Measurements from ENCODE around the gene RPS6KA1. TPM values are rescaled to one million over a fixed set of nuclear protein-coding genes. Genes with fewer than 3 reads are reported as not detected.

The RPS6KA1 gene
- total RNA-seq, 4 donors from 2014 or later, result 153 to 202 (median 174) TPM

DNA sequence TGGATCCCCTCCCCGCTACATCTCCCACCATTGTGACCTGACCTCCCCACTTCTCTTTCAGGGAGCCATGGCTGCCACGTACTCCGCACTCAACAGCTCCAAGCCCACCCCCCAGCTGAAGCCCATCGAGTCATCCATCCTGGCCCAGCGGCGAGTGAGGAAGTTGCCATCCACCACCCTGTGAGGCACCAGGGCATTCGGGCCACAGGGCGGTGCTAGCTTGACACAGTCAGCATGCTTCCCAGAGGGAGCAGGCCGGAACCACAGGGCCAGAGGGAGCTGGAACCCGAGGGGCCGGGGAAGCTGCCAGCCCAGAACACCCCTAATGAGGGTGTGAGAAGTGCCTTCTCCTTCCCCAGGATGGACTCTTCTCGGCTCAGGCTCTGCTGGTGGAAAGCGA, 44.5 kb downstream of the RPS6KA1 start:
- 88% methylated on average over 11 of the region's 13 CpGs; no CpG with 5 or more reads in 1 of the 2 donors for WGBS, 2 donors (ENCODE audit: low coverage in 1 of 2)
- in situ Hi-C loops (cut with MboI; ENCODE audit: low pct_ligation_motif_present in 1 of 4, low pct_unique_long_range_greater_than_20kb in 1 of 4, low sequenced_read_pairs in 3 of 4), result no loop called here
- DNase-seq, result no peak
- Histone ChIP-seq H3K36me3 (peaks cover 0 to 29% (median 3%) of the 10 kb centered on the region in 4 donors), H3K9me3 (no peaks in the 10 kb centered on the region), H3K27ac (no peak overlapping the region), H3K4me1 (no peaks in the 10 kb centered on the region), H3K27me3 (no peaks in the 10 kb centered on the region), H3K4me3 (no peak overlapping the region)
- TF ChIP-seq, protein P1, sequence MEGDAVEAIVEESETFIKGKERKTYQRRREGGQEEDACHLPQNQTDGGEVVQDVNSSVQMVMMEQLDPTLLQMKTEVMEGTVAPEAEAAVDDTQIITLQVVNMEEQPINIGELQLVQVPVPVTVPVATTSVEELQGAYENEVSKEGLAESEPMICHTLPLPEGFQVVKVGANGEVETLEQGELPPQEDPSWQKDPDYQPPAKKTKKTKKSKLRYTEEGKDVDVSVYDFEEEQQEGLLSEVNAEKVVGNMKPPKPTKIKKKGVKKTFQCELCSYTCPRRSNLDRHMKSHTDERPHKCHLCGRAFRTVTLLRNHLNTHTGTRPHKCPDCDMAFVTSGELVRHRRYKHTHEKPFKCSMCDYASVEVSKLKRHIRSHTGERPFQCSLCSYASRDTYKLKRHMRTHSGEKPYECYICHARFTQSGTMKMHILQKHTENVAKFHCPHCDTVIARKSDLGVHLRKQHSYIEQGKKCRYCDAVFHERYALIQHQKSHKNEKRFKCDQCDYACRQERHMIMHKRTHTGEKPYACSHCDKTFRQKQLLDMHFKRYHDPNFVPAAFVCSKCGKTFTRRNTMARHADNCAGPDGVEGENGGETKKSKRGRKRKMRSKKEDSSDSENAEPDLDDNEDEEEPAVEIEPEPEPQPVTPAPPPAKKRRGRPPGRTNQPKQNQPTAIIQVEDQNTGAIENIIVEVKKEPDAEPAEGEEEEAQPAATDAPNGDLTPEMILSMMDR (IDR thresholded peaks at IDR 0.05), result no peak
- no peak for TF ChIP-seq POLR2A (IDR thresholded peaks at IDR 0.05)
- intact Hi-C loops (cut with DNase I; ENCODE audit: low total_unique reads), result no loop called here

DNA sequence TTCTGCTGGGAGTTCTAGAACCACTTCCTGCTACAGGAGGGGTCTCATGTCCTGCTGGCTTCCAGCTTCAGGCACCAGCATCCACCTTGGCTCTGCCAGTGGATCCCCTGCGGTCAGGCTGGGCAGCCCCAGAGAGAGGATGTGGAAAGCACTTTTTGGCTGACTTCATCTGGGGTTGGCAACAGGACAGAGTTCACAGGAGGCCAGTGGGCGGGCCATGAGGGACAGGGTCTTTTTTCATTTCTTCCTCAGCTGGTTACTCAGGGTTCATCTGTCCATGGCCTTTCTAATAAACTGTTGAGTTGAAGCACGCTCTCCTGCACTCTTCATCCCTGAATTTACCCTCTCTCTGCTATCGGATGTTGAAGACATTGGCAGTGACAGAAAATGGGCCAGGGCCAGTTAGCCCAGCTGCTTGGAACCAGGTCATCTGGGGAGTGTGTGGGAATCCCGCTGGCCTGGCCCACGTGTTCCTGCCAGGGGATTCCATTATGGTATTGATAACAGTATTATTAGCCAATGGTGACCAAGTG, 45.2 kb downstream of the RPS6KA1 start:
- no peak overlapping the region for H3K27ac ChIP-seq

DNA sequence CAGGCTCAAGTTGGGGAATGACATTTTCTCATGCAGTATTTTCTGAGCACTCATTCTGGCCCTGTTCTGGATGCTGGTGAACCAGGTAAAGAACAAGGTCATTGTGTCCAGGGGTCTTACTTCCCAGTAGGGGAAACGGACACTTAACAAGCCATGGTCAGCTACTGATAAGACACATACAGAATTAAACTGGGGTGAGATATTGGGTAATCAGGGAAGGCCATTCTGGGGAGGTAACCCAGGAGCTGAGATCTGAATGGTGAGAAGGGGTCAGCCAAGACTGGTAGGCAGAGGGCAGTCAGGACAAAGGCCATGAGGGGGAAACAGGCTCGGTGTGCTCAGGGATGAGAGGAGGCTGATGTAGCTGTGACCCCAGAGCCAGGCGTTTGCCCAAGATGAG, 45.8 kb downstream of the RPS6KA1 start:
- H3K27me3 ChIP-seq, result no peaks in the 10 kb centered on the region
- in situ Hi-C loops (cut with MboI; ENCODE audit: low pct_ligation_motif_present in 1 of 4, low pct_unique_long_range_greater_than_20kb in 1 of 4, low sequenced_read_pairs in 3 of 4), result loop anchor here in 1 of 4 donors (25.0 kb wide), 1 partner anchor 312 kb away; the partner anchor contains the start of gene GPN2
- no peak for TF ChIP-seq POLR2A (IDR thresholded peaks at IDR 0.05)
- no peak for TF ChIP-seq POLR2AphosphoS5 (IDR thresholded peaks at IDR 0.05)
- no peak for TF ChIP-seq EP300 (IDR thresholded peaks at IDR 0.05; ENCODE audit: low read depth)
- TF ChIP-seq, protein P1 (IDR thresholded peaks at IDR 0.05), result no peak
- H3K4me1 ChIP-seq, result no peaks in the 10 kb centered on the region
- H3K27ac ChIP-seq, result no peak overlapping the region
- 75 to 84% methylated on average over 1 to 3 of the region's 3 CpGs for WGBS, 2 donors (ENCODE audit: low coverage in 1 of 2)
- peaks cover 0 to 29% (median 3%) of the 10 kb centered on the region in 4 donors for H3K36me3 ChIP-seq
- no peaks in the 10 kb centered on the region for H3K9me3 ChIP-seq
- no peak overlapping the region for H3K4me3 ChIP-seq
- intact Hi-C loops (cut with DNase I; ENCODE audit: low total_unique reads), result no loop called here
- DNase-seq, result no peak

More for the DNA sequence above, 45.2 kb downstream of the RPS6KA1 start:
- in situ Hi-C loops (cut with MboI; ENCODE audit: low pct_ligation_motif_present in 1 of 4, low pct_unique_long_range_greater_than_20kb in 1 of 4, low sequenced_read_pairs in 3 of 4), result loop anchor here in 1 of 4 donors (25.0 kb wide), 1 partner anchor 313 kb away; the partner anchor contains the start of gene GPN2
- intact Hi-C loops (cut with DNase I; ENCODE audit: low total_unique reads), result no loop called here
- Histone ChIP-seq H3K36me3 (peaks cover 0 to 29% (median 3%) of the 10 kb centered on the region in 4 donors), H3K27me3 (no peaks in the 10 kb centered on the region), H3K9me3 (no peaks in the 10 kb centered on the region), H3K4me1 (no peaks in the 10 kb centered on the region), H3K4me3 (no peak overlapping the region)
- 70% methylated on average over 6 of the region's 6 CpGs; no CpG with 5 or more reads in 1 of the 2 donors for WGBS, 2 donors (ENCODE audit: low coverage in 1 of 2)
- TF ChIP-seq EP300 (IDR thresholded peaks at IDR 0.05; ENCODE audit: low read depth), result no peak
- TF ChIP-seq, protein P1 (IDR thresholded peaks at IDR 0.05), result no peak
- TF ChIP-seq POLR2AphosphoS5 (IDR thresholded peaks at IDR 0.05), result no peak
- no peak for TF ChIP-seq POLR2A (IDR thresholded peaks at IDR 0.05)
- no peak for DNase-seq

DNA sequence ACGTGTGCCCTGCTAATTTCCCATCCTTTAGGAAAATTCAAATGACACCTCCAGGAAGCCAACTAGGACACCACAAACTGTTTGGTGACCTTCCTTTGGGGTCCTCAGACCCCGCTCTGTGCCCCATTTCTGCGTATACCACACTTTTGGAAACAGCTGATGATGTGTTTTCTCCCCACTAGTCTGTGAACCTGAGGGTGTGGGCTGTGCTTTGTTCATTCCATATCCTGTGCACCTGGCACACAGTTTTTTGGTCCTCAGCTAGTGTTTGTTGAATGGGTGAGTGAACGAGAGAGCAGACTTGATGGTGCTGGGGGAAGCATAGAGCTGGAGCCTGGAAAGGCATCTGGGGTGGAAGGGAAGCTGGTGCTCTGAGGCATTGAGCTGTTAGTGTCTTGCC, 48.6 kb downstream of the RPS6KA1 start:
- in situ Hi-C loops (cut with MboI; ENCODE audit: low pct_ligation_motif_present in 1 of 4, low pct_unique_long_range_greater_than_20kb in 1 of 4, low sequenced_read_pairs in 3 of 4), result loop anchor here in 1 of 4 donors (25.0 kb wide), 1 partner anchor 309 kb away; the partner anchor contains the start of gene GPN2

More for the DNA sequence above, 48.6 kb downstream of the RPS6KA1 start:
- WGBS, 2 donors (ENCODE audit: low coverage in 1 of 2), result 0 to 59% methylated on average over 1 to 4 of the region's 4 CpGs
- Histone ChIP-seq H3K4me1 (peaks cover 0 to 4% (median 0%) of the 10 kb centered on the region in 4 donors), H3K4me3 (no peak overlapping the region), H3K36me3 (peaks cover 0 to 12% (median under 1%) of the 10 kb centered on the region in 4 donors), H3K27ac (no peak overlapping the region), H3K9me3 (no peaks in the 10 kb centered on the region), H3K27me3 (no peaks in the 10 kb centered on the region)
- DNase-seq, result no peak
- TF ChIP-seq POLR2AphosphoS5 (IDR thresholded peaks at IDR 0.05) (no peak), POLR2A (IDR thresholded peaks at IDR 0.05) (no peak), EP300 (IDR thresholded peaks at IDR 0.05; ENCODE audit: low read depth) (no peak)
- TF ChIP-seq, protein P1 (IDR thresholded peaks at IDR 0.05), result no peak
- intact Hi-C loops (cut with DNase I; ENCODE audit: low total_unique reads), result no loop called here
